VCaP (cell line): ENCODE data around the gene PHACTR1.

ENCODE experiments used
- H3K27ac ChIP-seq: fragments of 450-650 bp; 2 replicates; pipeline ENCODE4 v1.5.1; 2017
- TF ChIP-seq, protein P1 (sequence below): fragments of 450-650 bp; conservative IDR thresholded peaks from 2 replicates; pipeline ENCODE4 v1.5.1; 2017; ENCODE audit warnings: mild to moderate bottlenecking, moderate library complexity

Gene PHACTR1

DNA sequence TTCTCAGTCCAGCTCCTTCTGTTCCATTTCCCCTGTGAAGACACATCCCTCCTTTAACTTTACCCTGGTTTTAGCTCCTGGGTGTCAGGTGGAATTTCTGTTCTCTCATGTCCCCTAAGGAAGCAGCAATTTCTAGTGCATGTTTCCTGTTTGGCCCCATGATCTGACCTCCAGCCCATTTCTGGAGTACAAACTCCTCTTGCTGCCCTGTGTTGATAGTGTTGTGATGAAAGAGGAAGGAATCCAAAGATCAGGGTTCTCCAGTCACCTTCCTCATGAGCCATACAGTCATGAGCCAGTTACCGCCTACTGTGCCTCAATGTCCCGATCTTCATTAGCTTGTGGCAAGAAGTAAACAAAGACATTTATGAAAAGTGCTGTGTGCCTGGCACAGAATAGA lies 97.4 kb downstream of the PHACTR1 start:
- TF ChIP-seq, protein P1, sequence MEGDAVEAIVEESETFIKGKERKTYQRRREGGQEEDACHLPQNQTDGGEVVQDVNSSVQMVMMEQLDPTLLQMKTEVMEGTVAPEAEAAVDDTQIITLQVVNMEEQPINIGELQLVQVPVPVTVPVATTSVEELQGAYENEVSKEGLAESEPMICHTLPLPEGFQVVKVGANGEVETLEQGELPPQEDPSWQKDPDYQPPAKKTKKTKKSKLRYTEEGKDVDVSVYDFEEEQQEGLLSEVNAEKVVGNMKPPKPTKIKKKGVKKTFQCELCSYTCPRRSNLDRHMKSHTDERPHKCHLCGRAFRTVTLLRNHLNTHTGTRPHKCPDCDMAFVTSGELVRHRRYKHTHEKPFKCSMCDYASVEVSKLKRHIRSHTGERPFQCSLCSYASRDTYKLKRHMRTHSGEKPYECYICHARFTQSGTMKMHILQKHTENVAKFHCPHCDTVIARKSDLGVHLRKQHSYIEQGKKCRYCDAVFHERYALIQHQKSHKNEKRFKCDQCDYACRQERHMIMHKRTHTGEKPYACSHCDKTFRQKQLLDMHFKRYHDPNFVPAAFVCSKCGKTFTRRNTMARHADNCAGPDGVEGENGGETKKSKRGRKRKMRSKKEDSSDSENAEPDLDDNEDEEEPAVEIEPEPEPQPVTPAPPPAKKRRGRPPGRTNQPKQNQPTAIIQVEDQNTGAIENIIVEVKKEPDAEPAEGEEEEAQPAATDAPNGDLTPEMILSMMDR, result no peak
- H3K27ac ChIP-seq, result no peak overlapping the region

- TF ChIP-seq, protein P1, result no peak
- no peak overlapping the region for H3K27ac ChIP-seq
Observed at GRCh38 chr6:12815089-12815488, 98.5 kb downstream of the PHACTR1 start.

DNA sequence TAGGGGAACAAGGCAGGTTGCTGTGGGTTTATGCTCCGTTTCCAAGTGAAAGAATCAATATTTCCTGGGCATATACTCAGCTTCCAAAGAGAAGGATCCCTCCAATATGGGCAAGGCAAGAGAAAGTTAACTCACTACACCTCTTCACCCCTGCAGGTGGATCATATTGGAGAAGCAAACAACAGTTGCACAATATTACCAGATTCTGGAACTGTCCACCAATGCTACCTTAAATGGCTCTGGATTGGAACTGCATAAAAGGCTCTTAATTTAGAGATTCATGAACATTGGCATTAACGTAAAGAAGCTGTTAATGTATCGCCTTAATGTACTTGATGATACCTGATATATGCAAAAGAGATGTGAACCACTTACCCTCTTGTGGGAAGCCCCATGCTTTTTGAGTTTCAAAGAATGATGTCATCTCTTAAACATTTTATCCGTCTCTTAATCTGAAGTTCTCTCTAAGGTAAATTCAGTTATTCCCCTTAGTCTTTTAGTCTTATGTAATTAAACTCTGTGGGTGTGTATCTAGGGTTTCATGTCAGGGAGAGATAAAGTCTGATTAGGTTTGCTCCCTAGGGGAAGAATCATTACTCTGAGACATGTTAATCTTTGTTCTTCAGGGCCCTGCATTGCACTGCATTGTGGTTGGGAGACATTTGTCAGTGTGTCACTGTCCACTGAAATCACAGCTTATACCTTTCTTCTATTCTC lies 99.5 kb downstream of the PHACTR1 start:
- TF ChIP-seq, protein P1, result no peak
- H3K27ac ChIP-seq, result no peak overlapping the region

- TF ChIP-seq, protein P1, result no peak
- H3K27ac ChIP-seq, result no peak overlapping the region
Observed at GRCh38 chr6:12818324-12818723, 101.8 kb downstream of the PHACTR1 start.

DNA sequence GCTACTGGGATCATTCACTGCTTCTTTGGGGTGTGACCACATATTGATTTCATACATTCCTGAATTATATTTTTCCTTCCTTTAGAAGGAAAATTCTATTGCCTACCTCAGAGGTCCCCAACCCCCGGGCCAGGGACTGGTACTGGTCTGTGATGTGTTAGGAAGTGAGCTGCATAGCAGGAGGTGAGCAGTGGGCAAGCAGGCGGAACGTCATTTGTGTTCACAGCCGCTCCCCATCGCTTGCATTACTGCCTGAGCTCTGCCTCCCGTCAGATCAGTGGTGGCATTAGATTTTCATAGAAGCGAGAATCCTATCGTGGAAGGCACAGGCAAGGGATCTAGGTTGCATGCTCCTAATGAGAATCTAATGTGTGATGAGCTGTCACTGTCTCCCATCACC lies 107.3 kb downstream of the PHACTR1 start:
- no peak overlapping the region for H3K27ac ChIP-seq
- TF ChIP-seq, protein P1, result no peak

GRCh38 chr6:12826584-12826983 lies 110.0 kb downstream of the PHACTR1 start:
- H3K27ac ChIP-seq, result no peak overlapping the region
- TF ChIP-seq, protein P1, result no peak

- H3K27ac ChIP-seq, result no peak overlapping the region
- TF ChIP-seq, protein P1, result no peak
Observed at GRCh38 chr6:12827921-12828320, 111.4 kb downstream of the PHACTR1 start.
